Activated B cell treated with CpG ODN at 0.5 μM for 24 hours (primary cell): Measurements from ENCODE around the gene PRKN. TPM values are rescaled to one million over a fixed set of nuclear protein-coding genes. Genes with fewer than 3 reads are reported as not detected.

Experiments
- ATAC-seq: fragments of 200-7000 bp; cut with Tn5 transposase; one replicate; pipeline ENCODE4 v1.10.0; 2021; ENCODE audit warnings: low read depth, mild to moderate bottlenecking, moderate library complexity
- CTCF ChIA-PET: fragments of 350-600 bp; sonication (Branson Sonifier 250); formaldehyde crosslinking; loops from one replicate; lab custom pipeline; 2021; ENCODE audit warnings: antibody characterized with exemption; lab: Charles Lee
- POLR2A ChIA-PET: fragments of 350-600 bp; sonication (Branson Sonifier 250); formaldehyde crosslinking; loops from one replicate; lab custom pipeline; 2021; ENCODE audit warnings: antibody characterized with exemption; lab: Charles Lee
- DNase-seq: peaks from one replicate; pipeline ENCODE4 v3.0.0; 2022
- H3K27ac Mint-ChIP-seq: one replicate; pipeline ENCODE4 v1.8.0; 2020; ENCODE audit warnings: mixed read lengths
- H3K27me3 Mint-ChIP-seq: one replicate; pipeline ENCODE4 v1.8.0; 2021; ENCODE audit warnings: mixed read lengths
- H3K36me3 Mint-ChIP-seq: one replicate; pipeline ENCODE4 v1.8.0; 2021; ENCODE audit warnings: low read depth, mixed read lengths
- H3K4me1 Mint-ChIP-seq: one replicate; pipeline ENCODE4 v1.8.0; 2021; ENCODE audit warnings: mixed read lengths
- H3K4me3 Mint-ChIP-seq: one replicate; pipeline ENCODE4 v1.8.0; 2020; ENCODE audit warnings: mild to moderate bottlenecking, mixed read lengths
- H3K9me3 Mint-ChIP-seq: one replicate; pipeline ENCODE4 v1.8.0; 2020; ENCODE audit warnings: mixed read lengths
- intact Hi-C: fragments of 100-400 bp; cut with micrococcal nuclease; formaldehyde crosslinking; loops from one replicate; pipeline ENCODE4 v1.15.1; 2024
- total RNA-seq: library from RNA; stranded (reverse); gene quantifications from 2 replicates; pipeline ENCODE4 v1.2.3, GENCODE V29; 2022
- TF ChIP-seq, protein P1 (sequence below): fragments of 200-600 bp; IDR thresholded peaks from one replicate; pipeline ENCODE4 v1.8.0; 2022; ENCODE audit warnings: antibody characterized with exemption, mild to moderate bottlenecking

PRKN gene
- total RNA-seq, 1 donor from 2014 or later = 2.3 TPM

DNA sequence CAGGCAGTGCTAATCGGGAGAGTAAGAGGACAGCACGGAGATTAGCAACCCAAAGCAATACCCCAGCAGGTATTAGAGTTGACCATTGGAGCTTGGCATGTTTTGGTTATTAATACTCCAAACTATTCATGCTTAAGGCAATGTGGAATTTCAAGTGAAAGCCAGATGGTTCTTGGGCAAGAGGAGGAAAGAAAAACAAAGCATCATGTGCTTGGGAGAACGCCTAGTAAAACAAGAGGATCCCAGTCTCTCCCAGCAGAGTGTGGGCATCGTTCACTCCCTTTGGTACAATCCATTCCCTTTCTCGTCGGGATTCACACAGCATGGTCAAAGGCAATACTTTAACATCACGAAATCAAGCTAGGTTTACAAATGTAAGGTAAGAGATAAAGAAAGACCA lies 349.8 kb downstream of the PRKN start:
- no peaks in the 10 kb centered on the region for H3K27me3 Mint-ChIP-seq
- no peak overlapping the region for H3K27ac Mint-ChIP-seq
- ChIA-PET POLR2A (no interaction called here), CTCF (no interaction called here)
- intact Hi-C loops = no loop called here
- ATAC-seq (no peak), DNase-seq (no peak)
- peaks cover 2% of the 10 kb centered on the region for H3K9me3 Mint-ChIP-seq
- H3K36me3 Mint-ChIP-seq = no peaks in the 10 kb centered on the region
- no peak overlapping the region for H3K4me3 Mint-ChIP-seq
- no peaks in the 10 kb centered on the region for H3K4me1 Mint-ChIP-seq
- TF ChIP-seq, protein P1, sequence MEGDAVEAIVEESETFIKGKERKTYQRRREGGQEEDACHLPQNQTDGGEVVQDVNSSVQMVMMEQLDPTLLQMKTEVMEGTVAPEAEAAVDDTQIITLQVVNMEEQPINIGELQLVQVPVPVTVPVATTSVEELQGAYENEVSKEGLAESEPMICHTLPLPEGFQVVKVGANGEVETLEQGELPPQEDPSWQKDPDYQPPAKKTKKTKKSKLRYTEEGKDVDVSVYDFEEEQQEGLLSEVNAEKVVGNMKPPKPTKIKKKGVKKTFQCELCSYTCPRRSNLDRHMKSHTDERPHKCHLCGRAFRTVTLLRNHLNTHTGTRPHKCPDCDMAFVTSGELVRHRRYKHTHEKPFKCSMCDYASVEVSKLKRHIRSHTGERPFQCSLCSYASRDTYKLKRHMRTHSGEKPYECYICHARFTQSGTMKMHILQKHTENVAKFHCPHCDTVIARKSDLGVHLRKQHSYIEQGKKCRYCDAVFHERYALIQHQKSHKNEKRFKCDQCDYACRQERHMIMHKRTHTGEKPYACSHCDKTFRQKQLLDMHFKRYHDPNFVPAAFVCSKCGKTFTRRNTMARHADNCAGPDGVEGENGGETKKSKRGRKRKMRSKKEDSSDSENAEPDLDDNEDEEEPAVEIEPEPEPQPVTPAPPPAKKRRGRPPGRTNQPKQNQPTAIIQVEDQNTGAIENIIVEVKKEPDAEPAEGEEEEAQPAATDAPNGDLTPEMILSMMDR = no peak

DNA sequence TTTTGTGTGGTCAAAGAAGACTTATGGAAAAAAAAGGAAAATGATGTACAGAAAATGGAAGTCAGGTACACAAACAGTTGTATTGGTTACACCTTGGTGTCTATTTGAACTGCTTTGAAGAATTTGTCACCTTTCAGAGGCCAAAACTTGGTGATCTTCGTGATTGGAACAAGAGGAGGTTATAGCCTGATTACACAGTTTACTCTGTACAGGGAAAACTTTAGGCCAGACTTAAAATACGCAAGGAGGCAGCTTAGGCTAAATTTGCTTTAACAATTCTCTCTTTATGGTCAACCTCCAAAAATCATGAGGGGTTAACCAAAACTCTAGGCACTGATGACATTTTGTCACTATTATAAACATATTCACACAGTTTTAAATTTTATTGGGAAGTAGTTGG lies 353.7 kb downstream of the PRKN start:
- DNase-seq (no peak), ATAC-seq (no peak)
- Mint-ChIP-seq H3K27me3 (no peaks in the 10 kb centered on the region), H3K4me1 (no peaks in the 10 kb centered on the region), H3K4me3 (no peak overlapping the region), H3K27ac (no peak overlapping the region), H3K9me3 (peaks cover 2% of the 10 kb centered on the region), H3K36me3 (no peaks in the 10 kb centered on the region)
- CTCF ChIA-PET = no interaction called here
- intact Hi-C loops = no loop called here
- TF ChIP-seq, protein P1 = no peak
- POLR2A ChIA-PET = no interaction called here

DNA sequence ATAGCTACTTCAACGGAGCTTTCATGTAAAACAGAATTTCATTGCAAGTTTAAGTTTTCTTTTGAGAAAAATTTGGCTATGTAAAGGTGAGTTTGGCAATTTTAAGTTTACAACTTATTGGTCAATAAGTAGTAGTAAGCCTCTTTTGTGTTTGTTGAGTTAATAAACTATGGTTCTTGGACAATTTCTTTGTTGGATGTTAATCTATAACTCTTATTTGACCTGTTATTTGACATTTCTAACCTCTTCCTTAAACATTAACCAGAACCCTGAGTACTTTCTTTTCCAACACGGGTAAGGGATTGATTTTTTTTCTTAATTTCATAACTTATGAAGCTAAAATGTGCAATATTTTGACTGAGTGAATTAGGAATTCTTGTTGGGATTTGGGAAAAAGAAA lies 354.4 kb downstream of the PRKN start:
- Mint-ChIP-seq H3K4me1 (no peaks in the 10 kb centered on the region), H3K4me3 (no peak overlapping the region), H3K9me3 (peaks cover 2% of the 10 kb centered on the region), H3K36me3 (no peaks in the 10 kb centered on the region), H3K27ac (no peak overlapping the region), H3K27me3 (no peaks in the 10 kb centered on the region)
- CTCF ChIA-PET = no interaction called here
- intact Hi-C loops = no loop called here
- ATAC-seq (no peak), DNase-seq (no peak)
- POLR2A ChIA-PET = no interaction called here
- TF ChIP-seq, protein P1 = no peak

DNA sequence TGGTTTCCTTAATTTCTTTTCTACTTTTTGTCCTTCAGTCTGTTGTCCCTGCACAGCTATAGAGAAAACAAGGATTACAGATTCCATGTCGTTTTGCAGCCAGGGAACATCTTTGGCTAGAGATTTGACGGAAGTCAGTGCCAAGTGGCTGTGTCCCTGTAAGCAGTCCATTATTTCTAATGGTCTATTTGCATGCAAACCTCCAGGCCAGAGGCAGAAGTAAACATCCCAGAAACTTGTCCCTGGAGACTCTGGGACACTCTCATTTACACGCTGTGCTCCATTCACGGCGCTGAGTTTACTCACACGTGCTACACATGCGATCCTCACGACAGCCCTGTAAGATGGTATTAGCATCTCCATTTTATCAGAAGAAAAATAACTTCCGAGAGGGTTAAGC lies 355.5 kb downstream of the PRKN start:
- DNase-seq (no peak), ATAC-seq (no peak)
- Mint-ChIP-seq H3K4me1 (no peaks in the 10 kb centered on the region), H3K27ac (no peak overlapping the region), H3K4me3 (no peak overlapping the region), H3K36me3 (no peaks in the 10 kb centered on the region), H3K27me3 (no peaks in the 10 kb centered on the region), H3K9me3 (peaks cover 2% of the 10 kb centered on the region)
- ChIA-PET POLR2A (no interaction called here), CTCF (no interaction called here)
- intact Hi-C loops = no loop called here
- TF ChIP-seq, protein P1 = no peak

DNA sequence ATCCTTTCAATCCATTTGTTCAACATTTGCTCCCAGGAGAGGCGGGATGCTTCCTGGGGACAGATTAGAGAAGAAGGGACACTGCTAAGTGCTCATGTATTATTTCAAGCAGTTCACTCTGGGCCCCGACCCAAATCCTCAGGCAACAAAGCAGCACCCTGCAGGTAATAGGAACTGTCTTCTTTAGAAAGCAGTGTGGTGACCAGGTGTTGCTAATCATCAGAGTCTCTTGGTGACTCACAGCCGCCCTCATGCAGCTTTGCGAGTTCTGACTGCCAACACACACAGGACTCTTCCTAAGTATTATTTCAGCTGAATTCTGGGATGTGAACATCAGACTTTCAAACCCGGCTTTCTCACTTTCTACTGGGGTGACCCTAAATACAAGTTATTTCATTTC lies 356.4 kb downstream of the PRKN start:
- intact Hi-C loops = no loop called here
- no peaks in the 10 kb centered on the region for H3K27me3 Mint-ChIP-seq
- no peaks in the 10 kb centered on the region for H3K9me3 Mint-ChIP-seq
- TF ChIP-seq, protein P1 = no peak
- H3K4me3 Mint-ChIP-seq = no peak overlapping the region
- ATAC-seq (no peak), DNase-seq (no peak)
- POLR2A ChIA-PET = no interaction called here
- no peak overlapping the region for H3K27ac Mint-ChIP-seq
- H3K4me1 Mint-ChIP-seq = no peaks in the 10 kb centered on the region
- CTCF ChIA-PET = no interaction called here
- H3K36me3 Mint-ChIP-seq = no peaks in the 10 kb centered on the region
